Astrocyte (in vitro differentiated cells and primary cell): Measurements from ENCODE around the gene H6PD.

Source experiments
- CTCF ChIP-seq: IDR thresholded peaks from 2 replicates; pipeline ENCODE4 v1.5.1; 2011; ENCODE audit warnings: low read depth, mild to moderate bottlenecking, inconsistent platforms, low read length, moderate library complexity; ENCODE audit not compliant: insufficient read depth
- EZH2 ChIP-seq: IDR thresholded peaks from 2 replicates; pipeline ENCODE4 v1.6.1; 2012; ENCODE audit warnings: mild to moderate bottlenecking, low read length, inconsistent platforms; ENCODE audit not compliant: insufficient read depth

- TF ChIP-seq CTCF (no peak), EZH2 (no peak)
Observed at GRCh38 chr1:9213956-9214355, 20.6 kb upstream of the H6PD start.
